Thoracic aorta (tissue), 2 donors: Measurements from ENCODE around the gene SELENOT. TPM values are rescaled to one million over a fixed set of nuclear protein-coding genes. Genes with fewer than 3 reads are reported as not detected.

Source experiments
- ATAC-seq: fragments of 150-250 bp; one replicate; pipeline ENCODE4 v1.8.0; 2017; ENCODE audit warnings: low read depth; ENCODE audit not compliant: insufficient number of reproducible peaks, low FRiP score
- DNase-seq: peaks from one replicate; pipeline ENCODE4 v3.0.0-alpha.2; 2020; ENCODE audit warnings: low spot score
- H3K27ac ChIP-seq, 2 donors: fragments of 200-600 bp; sonication (generic); 1 replicate in 1 of 2; 2 replicates in 1 of 2; pipeline ENCODE4 v1.5.1; 2016; ENCODE audit warnings: mild to moderate bottlenecking in 2 of 2, moderate library complexity in 2 of 2
- H3K27me3 ChIP-seq: fragments of 200-600 bp; sonication (generic); replicated peaks from 2 replicates; pipeline ENCODE4 v1.6.0; 2016; ENCODE audit warnings: mild to moderate bottlenecking; ENCODE audit not compliant: insufficient read depth
- H3K36me3 ChIP-seq: fragments of 200-600 bp; sonication (generic); one replicate; pipeline ENCODE4 v1.5.1; 2016
- H3K4me1 ChIP-seq, 2 donors: fragments of 200-600 bp; sonication (generic); 1 replicate in 1 of 2; 2 replicates in 1 of 2; pipeline versions ENCODE4 v1.5.1 to v1.6.0; 2016; ENCODE audit warnings: low read depth in 2 of 2, mild to moderate bottlenecking in 1 of 2; ENCODE audit not compliant: control insufficient read depth in 1 of 2
- H3K4me3 ChIP-seq: fragments of 200-600 bp; sonication (generic); 2 replicates; pipeline ENCODE4 v1.5.1; 2016; ENCODE audit warnings: mild to moderate bottlenecking
- H3K9me3 ChIP-seq: fragments of 200-600 bp; sonication (generic); 2 replicates; pipeline ENCODE4 v1.5.1; 2016
- total RNA-seq, 2 donors: library from RNA; depleted of rRNA; stranded (reverse); fragments of >200 nt; gene quantifications; one replicate each; pipeline versions ENCODE4 v1.1.0 to v1.2.3, GENCODE V29; 2016
- TF ChIP-seq, protein P1 (sequence below): fragments of 200-600 bp; sonication (generic); IDR thresholded peaks from one replicate; pipeline ENCODE4 v1.5.1; 2019; ENCODE audit warnings: antibody characterized with exemption

SELENOT gene
- total RNA-seq, 2 donors from 2014 or later = 67.4 to 137 TPM

DNA sequence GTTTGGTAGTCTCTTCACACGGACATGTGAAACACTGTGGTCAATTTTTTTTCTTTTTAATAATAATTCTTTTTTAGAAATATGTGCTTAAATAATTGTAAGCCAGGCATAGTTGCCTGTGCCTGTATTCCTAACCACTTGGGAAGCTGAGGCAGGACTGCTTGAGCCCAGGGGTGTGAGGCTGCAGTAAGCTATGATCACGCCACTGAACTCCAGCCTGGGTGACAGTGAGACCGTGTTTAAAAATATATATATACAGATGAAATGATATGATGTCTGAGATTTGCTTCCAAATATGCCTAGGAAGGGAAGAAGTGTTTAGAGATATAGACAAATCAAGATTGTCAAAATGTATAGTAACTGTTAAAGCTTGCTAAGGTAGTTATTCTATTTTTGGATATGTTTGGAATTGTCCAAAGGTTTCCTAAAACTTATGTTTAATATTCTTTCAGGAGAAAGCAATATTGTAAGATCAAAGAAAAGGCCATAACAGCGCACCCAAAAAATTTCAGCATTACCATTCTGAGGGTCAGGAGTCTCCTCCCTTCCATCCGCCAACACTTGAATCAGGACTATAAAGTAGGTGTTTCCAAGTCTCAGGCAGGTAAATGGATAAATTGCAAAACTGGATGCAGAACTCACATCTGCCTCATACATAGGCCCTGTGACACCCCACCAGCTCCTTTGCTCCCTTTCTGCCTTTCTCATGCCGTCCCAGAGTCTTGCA is 532 bp upstream of the SELENOT start:
- no peak for ATAC-seq
- TF ChIP-seq, protein P1, sequence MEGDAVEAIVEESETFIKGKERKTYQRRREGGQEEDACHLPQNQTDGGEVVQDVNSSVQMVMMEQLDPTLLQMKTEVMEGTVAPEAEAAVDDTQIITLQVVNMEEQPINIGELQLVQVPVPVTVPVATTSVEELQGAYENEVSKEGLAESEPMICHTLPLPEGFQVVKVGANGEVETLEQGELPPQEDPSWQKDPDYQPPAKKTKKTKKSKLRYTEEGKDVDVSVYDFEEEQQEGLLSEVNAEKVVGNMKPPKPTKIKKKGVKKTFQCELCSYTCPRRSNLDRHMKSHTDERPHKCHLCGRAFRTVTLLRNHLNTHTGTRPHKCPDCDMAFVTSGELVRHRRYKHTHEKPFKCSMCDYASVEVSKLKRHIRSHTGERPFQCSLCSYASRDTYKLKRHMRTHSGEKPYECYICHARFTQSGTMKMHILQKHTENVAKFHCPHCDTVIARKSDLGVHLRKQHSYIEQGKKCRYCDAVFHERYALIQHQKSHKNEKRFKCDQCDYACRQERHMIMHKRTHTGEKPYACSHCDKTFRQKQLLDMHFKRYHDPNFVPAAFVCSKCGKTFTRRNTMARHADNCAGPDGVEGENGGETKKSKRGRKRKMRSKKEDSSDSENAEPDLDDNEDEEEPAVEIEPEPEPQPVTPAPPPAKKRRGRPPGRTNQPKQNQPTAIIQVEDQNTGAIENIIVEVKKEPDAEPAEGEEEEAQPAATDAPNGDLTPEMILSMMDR = no peak
- peaks cover 4 to 48% of the 10 kb centered on the region in 2 donors for H3K4me1 ChIP-seq
- H3K4me3 ChIP-seq = peak overlapping the region; percentile 74
- H3K27ac ChIP-seq = peak overlapping the region; percentile 91 to 99
- no peak for DNase-seq
- H3K36me3 ChIP-seq = no peaks in the 10 kb centered on the region
- no peaks in the 10 kb centered on the region for H3K9me3 ChIP-seq
- no peaks in the 10 kb centered on the region for H3K27me3 ChIP-seq

- TF ChIP-seq, protein P1 = no peak
- peaks cover 4 to 59% of the 10 kb centered on the region in 2 donors for H3K4me1 ChIP-seq
Measured at GRCh38 chr3:150603980-150604319, 829 bp downstream of the SELENOT start.

GRCh38 chr3:150605998-150606641 is 3.0 kb downstream of the SELENOT start:
- H3K9me3 ChIP-seq = no peaks in the 10 kb centered on the region
- peaks cover 8 to 75% of the 10 kb centered on the region in 2 donors for H3K4me1 ChIP-seq
- no peak for DNase-seq
- H3K4me3 ChIP-seq = no peak overlapping the region
- H3K27ac ChIP-seq = no peak overlapping the region
- no peaks in the 10 kb centered on the region for H3K27me3 ChIP-seq
- TF ChIP-seq, protein P1 = no peak
- no peaks in the 10 kb centered on the region for H3K36me3 ChIP-seq
- ATAC-seq = no peak

More at GRCh38 chr3:150603980-150604319, 829 bp downstream of the SELENOT start:
- Histone ChIP-seq H3K4me3 (peak overlapping the region; percentile 74), H3K36me3 (no peaks in the 10 kb centered on the region), H3K9me3 (no peaks in the 10 kb centered on the region), H3K27me3 (no peaks in the 10 kb centered on the region), H3K27ac (peak overlapping the region; percentile 91 to 99)
- DNase-seq = no peak
- ATAC-seq = no peak

- TF ChIP-seq, protein P1 = no peak
- ATAC-seq = no peak
- DNase-seq = no peak
- no peaks in the 10 kb centered on the region for H3K9me3 ChIP-seq
- no peak overlapping the region for H3K4me3 ChIP-seq
- H3K36me3 ChIP-seq = no peaks in the 10 kb centered on the region
- no peak overlapping the region for H3K27ac ChIP-seq
- H3K4me1 ChIP-seq = peaks cover 8 to 68% of the 10 kb centered on the region in 2 donors
- no peaks in the 10 kb centered on the region for H3K27me3 ChIP-seq
Measured at GRCh38 chr3:150607267-150608065, 4.3 kb downstream of the SELENOT start.

GRCh38 chr3:150609988-150610387 is 6.9 kb downstream of the SELENOT start:
- H3K4me1 ChIP-seq = peaks cover 4 to 53% of the 10 kb centered on the region in 2 donors
- H3K27me3 ChIP-seq = no peaks in the 10 kb centered on the region
- H3K9me3 ChIP-seq = no peaks in the 10 kb centered on the region
- no peak for ATAC-seq
- DNase-seq = no peak
- TF ChIP-seq, protein P1 = no peak
- no peak overlapping the region for H3K27ac ChIP-seq
- H3K36me3 ChIP-seq = peaks cover 5% of the 10 kb centered on the region
- no peak overlapping the region for H3K4me3 ChIP-seq
